Stimulated activated naive CD4-positive, alpha-beta T cell (primary cell): Measurements from ENCODE around the gene MYO7A.

ENCODE experiments used
- DNase-seq, 6 experiments: peaks; one replicate each; lab custom pipeline; 2025; lab: John Stamatoyannopoulos, UW

Gene MYO7A

GRCh38 chr11:77213589-77214428, 85.8 kb downstream of the MYO7A start:
- DNase-seq: no peak

- DNase-seq: no peak
Observed at GRCh38 chr11:77214557-77214956, 86.5 kb downstream of the MYO7A start.

DNA sequence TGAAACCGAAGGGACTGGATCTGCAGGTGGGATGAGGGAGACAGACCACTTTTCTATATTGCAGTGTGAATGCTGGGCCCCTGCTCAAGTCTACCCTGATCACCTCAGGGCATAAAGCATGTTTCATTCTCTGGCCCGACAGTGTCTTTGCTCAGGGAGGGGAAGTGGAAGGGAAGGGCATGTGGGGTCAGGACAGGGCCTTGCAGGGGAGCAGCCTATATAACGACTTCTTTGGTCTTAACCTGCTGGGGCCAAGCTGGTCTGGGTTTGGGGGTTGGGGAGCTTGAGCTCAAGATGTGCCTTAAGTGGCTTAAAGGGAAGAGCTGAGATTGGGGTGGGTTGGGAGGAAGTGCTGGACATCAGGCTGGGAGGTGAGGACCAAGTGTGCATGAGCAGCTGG, 87.1 kb downstream of the MYO7A start:
- no peak for DNase-seq

- DNase-seq: no peak
Observed at GRCh38 chr11:77217156-77217555, 89.1 kb downstream of the MYO7A start.

DNA sequence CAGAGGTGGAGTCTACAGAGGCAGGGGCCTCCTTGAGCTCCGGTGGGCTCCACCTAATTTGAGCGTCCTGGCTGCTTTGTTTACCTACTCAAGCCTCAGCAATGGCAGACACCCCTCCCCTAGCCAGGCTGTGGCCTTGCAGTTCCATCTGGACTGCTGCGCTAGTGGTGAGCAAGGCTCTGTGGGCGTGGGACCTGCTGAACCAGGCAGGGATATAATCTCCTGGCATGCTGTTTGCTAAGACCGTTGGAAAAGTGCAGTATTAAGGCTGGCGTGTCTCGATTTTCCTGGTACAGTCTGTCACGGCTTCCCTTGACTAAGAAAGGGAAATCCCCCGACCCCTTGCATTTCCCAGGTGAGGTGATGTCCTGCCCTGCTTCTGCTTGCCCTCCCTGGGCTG, 95.8 kb downstream of the MYO7A start:
- DNase-seq: no peak

GRCh38 chr11:77230878-77231605, 103.0 kb downstream of the MYO7A start:
- DNase-seq: no peak

DNA sequence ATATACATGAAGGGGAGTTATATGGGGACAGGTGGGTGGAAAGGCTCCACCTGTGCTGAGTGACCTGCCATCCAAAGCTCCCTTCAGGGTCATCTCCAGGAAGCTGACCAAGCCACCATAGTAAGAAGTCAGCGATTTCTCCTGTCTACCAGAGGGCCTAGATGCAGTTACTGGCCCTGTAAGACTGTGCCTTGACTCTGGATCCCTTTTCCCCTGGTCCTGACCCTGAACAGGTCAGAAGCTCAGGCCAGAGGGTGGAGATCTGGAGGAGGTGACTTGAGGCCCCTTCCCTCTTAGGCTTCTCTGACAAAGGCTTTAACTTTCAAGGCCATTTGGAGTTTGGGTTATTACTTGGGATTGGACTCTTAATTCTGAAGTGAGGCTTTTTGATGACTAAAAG, 103.8 kb downstream of the MYO7A start:
- DNase-seq: no peak

GRCh38 chr11:77232242-77232641, 104.2 kb downstream of the MYO7A start:
- DNase-seq: no peak

- DNase-seq: no peak
Observed at GRCh38 chr11:77233011-77233410, 105.0 kb downstream of the MYO7A start.

DNA sequence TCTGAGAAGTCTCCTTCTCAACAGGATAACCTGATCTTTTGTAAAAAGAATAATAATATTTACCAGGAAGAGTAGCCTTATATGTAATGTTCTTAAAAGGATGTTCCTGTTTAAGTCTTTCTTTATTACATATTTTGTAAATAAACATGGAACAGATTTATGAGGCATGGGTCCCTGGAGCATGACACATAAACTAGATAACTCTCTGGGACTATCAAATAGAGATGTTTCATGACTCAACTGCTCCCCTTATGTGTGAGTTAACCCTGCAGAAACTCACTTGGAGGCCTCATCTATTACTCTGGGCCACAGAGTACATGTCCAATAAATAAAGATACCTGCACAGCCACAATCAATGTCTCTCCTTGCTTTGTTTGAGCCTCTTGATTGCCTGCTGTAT, 108.9 kb downstream of the MYO7A start:
- no peak for DNase-seq

DNA sequence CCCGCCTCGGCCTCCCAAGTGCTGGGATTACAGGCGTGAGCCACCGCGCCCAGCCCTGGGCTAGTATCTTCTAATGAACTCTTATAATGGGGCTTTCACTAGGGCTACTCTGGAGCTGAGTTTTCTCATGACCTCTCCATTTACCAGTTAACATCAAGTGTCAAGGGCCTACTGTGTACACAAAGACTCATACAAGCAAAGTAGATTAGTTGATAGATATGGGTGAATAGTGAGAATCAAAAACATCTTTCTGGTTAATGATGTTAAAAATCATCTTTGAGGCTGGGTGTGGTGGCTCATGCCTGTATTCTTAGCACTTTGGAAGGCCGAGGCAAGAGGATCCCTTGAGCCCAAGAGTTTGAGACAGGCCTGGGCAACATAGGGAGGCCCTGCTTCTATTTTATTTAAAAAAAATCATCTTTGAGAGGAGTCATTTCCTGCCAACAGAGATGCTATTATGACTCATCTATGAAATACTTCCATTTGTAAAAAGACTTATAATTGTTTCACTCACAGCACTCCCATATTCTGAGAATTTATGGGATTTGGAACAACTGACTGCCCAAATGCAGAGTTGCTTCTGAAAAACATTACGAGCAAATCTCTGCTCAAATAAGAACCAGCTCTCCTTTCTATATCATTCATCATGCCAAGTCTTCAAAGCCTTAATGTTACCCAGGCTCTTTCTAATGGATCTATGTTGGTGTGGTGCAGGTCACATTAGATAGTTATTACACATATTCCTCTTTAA, 116.4 kb downstream of the MYO7A start:
- DNase-seq: no peak

- no peak for DNase-seq
Observed at GRCh38 chr11:77249427-77249826, 121.4 kb downstream of the MYO7A start.

- DNase-seq: no peak
Observed at GRCh38 chr11:77250881-77251640, 123.0 kb downstream of the MYO7A start.

DNA sequence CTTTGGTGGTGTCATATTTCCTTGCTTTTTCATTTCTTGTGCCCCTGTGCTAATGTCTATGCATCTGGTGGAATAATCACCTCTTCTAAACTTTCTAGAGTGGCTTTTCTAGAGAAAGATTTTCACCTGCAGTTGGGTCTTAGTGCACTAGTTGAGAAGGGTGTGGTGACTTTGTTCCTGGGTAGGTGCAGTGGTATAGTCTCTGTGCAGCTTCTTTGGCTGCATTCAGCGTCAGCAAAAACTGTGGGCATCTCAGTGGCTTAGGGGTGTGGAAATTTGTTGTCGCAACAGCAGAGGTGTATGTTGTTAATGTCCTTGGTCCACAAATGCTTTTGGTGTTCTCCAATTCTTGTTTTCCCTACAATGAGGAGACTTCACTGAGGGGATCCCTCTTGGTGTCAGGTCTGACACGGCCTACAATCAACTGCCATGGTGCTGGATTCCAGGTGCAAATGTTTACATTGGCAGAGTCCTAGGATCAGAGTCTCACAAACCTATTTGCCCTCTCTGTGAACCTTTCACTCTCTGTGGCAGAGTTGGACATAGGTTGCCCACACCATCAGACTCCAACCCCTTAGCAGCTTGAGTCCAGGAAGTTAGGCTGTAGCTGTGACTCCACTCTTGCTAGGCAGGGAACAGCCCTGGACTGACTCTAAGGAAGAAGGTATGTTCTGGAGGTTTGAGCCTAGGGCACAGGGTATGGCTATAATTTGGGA, 124.7 kb downstream of the MYO7A start:
- no peak for DNase-seq

GRCh38 chr11:77253690-77254089, 125.6 kb downstream of the MYO7A start:
- DNase-seq: no peak

DNA sequence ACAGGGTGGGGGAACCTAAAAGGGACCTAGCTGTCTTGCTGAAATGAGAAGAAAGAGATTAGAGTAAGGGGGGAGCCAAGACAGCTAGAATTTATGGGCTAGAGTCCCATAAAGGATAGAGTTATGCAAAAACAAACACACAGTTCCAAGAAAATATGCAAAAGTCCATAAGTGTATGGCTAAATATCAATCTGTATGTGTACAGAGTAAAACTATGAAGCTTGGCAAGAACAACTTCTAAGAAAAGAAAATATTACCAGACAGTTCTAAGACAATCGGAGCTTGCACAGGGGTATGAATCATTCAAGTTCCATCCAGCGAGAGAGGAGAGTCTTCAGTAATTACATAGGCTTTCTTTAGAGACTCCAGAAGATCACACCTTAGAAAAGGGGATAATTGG, 131.6 kb downstream of the MYO7A start:
- DNase-seq: no peak

DNA sequence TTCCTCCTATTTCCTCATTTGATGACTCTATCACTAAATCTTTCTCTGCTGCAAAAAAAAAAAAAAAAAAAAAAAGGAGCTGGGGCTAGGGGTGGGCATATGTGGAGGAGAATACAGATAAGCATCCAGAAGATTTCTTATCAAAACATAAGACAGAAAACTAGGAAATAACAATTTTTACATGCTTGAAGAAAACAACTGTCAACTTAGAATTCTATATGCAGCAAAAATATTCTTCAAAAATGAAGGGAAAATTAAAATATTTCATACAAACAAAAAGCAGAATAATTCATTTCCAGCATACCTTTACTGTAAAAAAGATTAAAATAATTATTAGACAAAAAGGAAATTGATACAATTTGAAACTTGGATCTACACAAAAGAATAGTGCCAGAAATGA, 134.8 kb downstream of the MYO7A start:
- no peak for DNase-seq
